ENCODE data around the gene SEMG1. TPM values are rescaled to one million over a fixed set of nuclear protein-coding genes. Genes with fewer than 3 reads are reported as not detected.

Gene SEMG1
- total RNA-seq, 1 donor from 2014 or later: not detected

DNA sequence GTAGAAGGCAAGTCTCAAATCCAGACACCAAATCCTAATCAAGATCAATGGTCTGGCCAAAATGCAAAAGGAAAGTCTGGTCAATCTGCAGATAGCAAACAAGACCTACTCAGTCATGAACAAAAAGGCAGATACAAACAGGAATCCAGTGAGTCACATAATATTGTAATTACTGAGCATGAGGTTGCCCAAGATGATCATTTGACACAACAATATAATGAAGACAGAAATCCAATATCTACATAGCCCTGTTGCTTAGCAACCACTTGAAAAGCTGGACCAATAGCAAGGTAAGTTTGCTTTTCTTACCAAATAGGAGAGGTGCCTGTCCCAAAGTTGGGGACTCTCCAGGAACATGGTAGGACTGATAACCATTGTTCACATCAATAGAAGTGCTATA, 16.3 kb downstream of the SEMG1 start:
- Mint-ChIP-seq H3K27ac (no peak overlapping the region), H3K4me3 (no peak overlapping the region), H3K4me1 (no peaks in the 10 kb centered on the region), H3K9me3 (no peaks in the 10 kb centered on the region), H3K27me3 (ENCODE audit: low read depth) (peaks cover 63% of the 10 kb centered on the region), H3K36me3 (no peaks in the 10 kb centered on the region)
- DNase-seq (ENCODE audit: low spot score in 2 of 2, unreplicated experiment in 2 of 2): no peak
- TF ChIP-seq, protein P1, sequence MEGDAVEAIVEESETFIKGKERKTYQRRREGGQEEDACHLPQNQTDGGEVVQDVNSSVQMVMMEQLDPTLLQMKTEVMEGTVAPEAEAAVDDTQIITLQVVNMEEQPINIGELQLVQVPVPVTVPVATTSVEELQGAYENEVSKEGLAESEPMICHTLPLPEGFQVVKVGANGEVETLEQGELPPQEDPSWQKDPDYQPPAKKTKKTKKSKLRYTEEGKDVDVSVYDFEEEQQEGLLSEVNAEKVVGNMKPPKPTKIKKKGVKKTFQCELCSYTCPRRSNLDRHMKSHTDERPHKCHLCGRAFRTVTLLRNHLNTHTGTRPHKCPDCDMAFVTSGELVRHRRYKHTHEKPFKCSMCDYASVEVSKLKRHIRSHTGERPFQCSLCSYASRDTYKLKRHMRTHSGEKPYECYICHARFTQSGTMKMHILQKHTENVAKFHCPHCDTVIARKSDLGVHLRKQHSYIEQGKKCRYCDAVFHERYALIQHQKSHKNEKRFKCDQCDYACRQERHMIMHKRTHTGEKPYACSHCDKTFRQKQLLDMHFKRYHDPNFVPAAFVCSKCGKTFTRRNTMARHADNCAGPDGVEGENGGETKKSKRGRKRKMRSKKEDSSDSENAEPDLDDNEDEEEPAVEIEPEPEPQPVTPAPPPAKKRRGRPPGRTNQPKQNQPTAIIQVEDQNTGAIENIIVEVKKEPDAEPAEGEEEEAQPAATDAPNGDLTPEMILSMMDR (IDR thresholded peaks at IDR 0.05; ENCODE audit: unreplicated experiment): no peak

DNA sequence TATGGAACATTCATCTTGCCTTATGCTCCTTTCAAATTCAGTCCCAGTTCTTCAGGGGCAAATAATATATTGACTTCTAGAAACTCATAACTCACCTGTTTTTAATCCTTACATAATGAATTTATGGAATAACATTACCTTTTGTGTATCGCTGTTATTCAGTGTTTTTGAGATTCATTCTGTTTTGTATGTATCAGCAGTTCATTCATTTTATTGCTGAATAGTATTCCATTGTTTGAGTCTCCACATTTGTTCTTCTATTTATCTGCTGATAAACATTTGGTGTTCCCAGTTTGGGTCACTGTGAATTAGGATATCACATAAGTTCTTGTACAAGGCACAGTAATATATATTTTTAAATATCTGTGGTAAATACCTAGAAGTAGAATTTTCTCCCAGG, 19.5 kb downstream of the SEMG1 start:
- Mint-ChIP-seq H3K4me3 (no peak overlapping the region), H3K4me1 (no peaks in the 10 kb centered on the region), H3K27ac (no peak overlapping the region), H3K27me3 (ENCODE audit: low read depth) (peaks cover 77% of the 10 kb centered on the region), H3K9me3 (no peaks in the 10 kb centered on the region), H3K36me3 (no peaks in the 10 kb centered on the region)
- no peak for DNase-seq (ENCODE audit: low spot score in 2 of 2, unreplicated experiment in 2 of 2)
- TF ChIP-seq, protein P1 (IDR thresholded peaks at IDR 0.05; ENCODE audit: unreplicated experiment): no peak

DNA sequence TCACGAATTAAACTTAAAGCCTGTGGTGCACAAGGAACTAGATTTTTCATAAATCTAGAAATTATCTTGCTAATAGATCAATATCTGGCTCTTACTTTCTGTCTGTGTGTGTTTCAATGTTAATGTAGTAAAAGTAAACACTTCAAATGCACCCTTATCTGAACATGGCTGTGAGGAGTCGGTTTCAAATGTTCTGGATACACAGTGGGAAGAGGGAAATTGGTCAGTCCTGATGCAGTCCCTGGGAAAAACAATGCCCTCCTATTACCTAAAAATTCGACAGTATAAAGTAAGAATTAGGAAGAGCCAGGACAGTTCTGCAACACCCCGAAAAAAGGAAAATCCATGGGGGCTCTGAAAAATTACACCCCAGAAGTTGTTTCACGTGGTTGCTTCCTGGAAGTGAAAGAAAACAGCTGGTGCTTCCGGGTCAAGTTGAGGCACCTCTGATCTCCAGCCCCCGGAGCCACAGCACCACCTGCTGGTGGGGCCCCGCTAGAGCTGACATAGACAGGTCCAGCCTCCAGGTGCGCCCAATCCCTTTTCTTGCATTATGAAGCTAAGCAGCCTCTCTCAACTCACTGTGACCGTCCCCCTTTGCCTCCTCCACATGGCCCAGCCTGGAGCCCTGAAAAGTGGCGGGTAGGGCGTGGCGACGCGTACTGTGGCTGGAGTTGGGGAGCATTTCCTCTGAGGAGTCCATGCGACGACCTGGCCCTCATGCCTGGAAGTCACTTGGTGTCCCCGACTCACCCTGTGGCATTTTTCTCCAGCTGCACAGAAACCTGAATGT, 22.6 kb downstream of the SEMG1 start:
- DNase-seq (ENCODE audit: low spot score in 2 of 2, unreplicated experiment in 2 of 2): no peak
- no peak overlapping the region for H3K27ac Mint-ChIP-seq
- H3K36me3 Mint-ChIP-seq: no peaks in the 10 kb centered on the region
- TF ChIP-seq, protein P1 (IDR thresholded peaks at IDR 0.05; ENCODE audit: unreplicated experiment): no peak
- peaks cover 76% of the 10 kb centered on the region for H3K27me3 Mint-ChIP-seq (ENCODE audit: low read depth)
- no peaks in the 10 kb centered on the region for H3K4me1 Mint-ChIP-seq
- peaks cover 6% of the 10 kb centered on the region for H3K9me3 Mint-ChIP-seq
- no peak overlapping the region for H3K4me3 Mint-ChIP-seq

DNA sequence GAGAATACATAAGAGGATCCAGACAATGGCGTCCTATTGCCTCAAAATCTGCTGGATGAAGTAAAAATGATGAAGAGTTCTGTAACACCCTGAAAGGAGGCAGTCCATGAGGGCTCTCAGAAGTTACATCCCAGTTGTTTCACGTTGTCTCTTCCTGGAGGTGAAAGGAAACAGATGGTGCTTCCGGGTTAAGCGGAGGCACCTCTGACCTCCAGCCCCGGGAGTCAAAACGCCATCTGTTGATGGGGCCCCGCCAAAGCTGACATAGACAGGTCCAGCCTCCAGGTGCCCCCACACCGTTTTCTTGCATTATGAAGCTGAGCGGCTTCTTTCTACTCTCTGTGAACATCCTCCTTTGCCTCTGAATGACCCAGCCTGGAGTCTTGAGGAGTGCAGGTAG, 23.8 kb downstream of the SEMG1 start:
- peaks cover 13% of the 10 kb centered on the region for H3K9me3 Mint-ChIP-seq
- H3K27ac Mint-ChIP-seq: no peak overlapping the region
- TF ChIP-seq, protein P1 (IDR thresholded peaks at IDR 0.05; ENCODE audit: unreplicated experiment): no peak
- H3K36me3 Mint-ChIP-seq: no peaks in the 10 kb centered on the region
- no peak overlapping the region for H3K4me3 Mint-ChIP-seq
- H3K27me3 Mint-ChIP-seq (ENCODE audit: low read depth): peaks cover 69% of the 10 kb centered on the region
- DNase-seq (ENCODE audit: low spot score in 2 of 2, unreplicated experiment in 2 of 2): no peak
- no peaks in the 10 kb centered on the region for H3K4me1 Mint-ChIP-seq

DNA sequence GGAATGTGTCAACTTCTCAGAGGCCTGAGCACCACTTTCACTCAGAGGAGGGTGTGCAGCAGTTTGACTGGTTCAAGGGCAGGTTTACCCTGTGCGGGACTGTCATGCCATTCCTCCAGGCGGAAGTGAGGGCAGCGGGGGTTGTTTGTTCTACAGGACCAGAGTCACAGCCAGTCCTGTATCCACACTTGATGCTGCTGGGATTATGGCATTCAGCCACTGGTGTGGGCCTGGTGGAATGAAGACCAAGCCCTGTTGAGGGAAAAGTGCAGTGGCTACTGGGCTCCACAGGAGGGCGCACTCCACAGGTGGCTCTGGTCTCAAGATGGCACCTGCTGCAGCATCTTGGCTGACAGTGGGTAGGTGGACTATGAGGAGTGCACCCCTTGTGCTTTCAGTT, 29.2 kb downstream of the SEMG1 start:
- no peak overlapping the region for H3K27ac Mint-ChIP-seq
- TF ChIP-seq, protein P1 (IDR thresholded peaks at IDR 0.05; ENCODE audit: unreplicated experiment): peak; percentile 28
- H3K4me1 Mint-ChIP-seq: no peaks in the 10 kb centered on the region
- peaks cover 58% of the 10 kb centered on the region for H3K27me3 Mint-ChIP-seq (ENCODE audit: low read depth)
- H3K4me3 Mint-ChIP-seq: no peak overlapping the region
- H3K9me3 Mint-ChIP-seq: peaks cover 17% of the 10 kb centered on the region
- no peaks in the 10 kb centered on the region for H3K36me3 Mint-ChIP-seq
- DNase-seq (ENCODE audit: low spot score in 2 of 2, unreplicated experiment in 2 of 2): no peak
